K562 (cell line): ENCODE data around the gene RNASE8. TPM values are rescaled to one million over a fixed set of nuclear protein-coding genes. Genes with fewer than 3 reads are reported as not detected.

Experiments used
- DLX4 ChIP-seq: fragments of 250-450 bp; sonication (Bioruptor Pico); IDR thresholded peaks from 2 replicates; pipeline ENCODE4 v1.6.1; 2021; ENCODE audit warnings: mild to moderate bottlenecking
- NFIC ChIP-seq: fragments of 450-650 bp; IDR thresholded peaks from 2 replicates; pipeline ENCODE4 v1.6.1; 2017; ENCODE audit warnings: mild to moderate bottlenecking, inconsistent platforms
- REST ChIP-seq, 2 experiments: fragments of 450-650 bp; formaldehyde crosslinking in 1 of 2; IDR thresholded peaks; 2 replicates each; pipeline versions ENCODE4 v1.4.0 to v1.6.1; 2014 to 2020; ENCODE audit warnings: mild to moderate bottlenecking in 2 of 2, borderline replicate concordance in 1 of 2, low read depth in 1 of 2
- SIX5 ChIP-seq, 2 experiments: IDR thresholded peaks; 2 replicates each; pipeline ENCODE4 v1.6.1; 2011; ENCODE audit warnings: low read length in 2 of 2, borderline replicate concordance in 1 of 2, low read depth in 1 of 2, mild to moderate bottlenecking in 1 of 2, moderate library complexity in 1 of 2; ENCODE audit not compliant: insufficient read depth in 1 of 2
- ZNF668 ChIP-seq: fragments of 250-450 bp; sonication (Bioruptor Pico); IDR thresholded peaks from 2 replicates; pipeline ENCODE4 v1.8.0; 2022; ENCODE audit warnings: mild to moderate bottlenecking, inconsistent platforms
- polyA plus RNA-seq, 8 experiments: library from polyadenylated mRNA; depleted of rRNA in 4 of 8; stranded (reverse) in 5 of 8; unstranded in 3 of 8; fragments of >200 nt; fragmentation: Nextera tagmentation in 2 of 8; fragmentation: Illumina TruSeq in 1 of 8; extraction: Ambion mirVana in 2 of 8; extraction: Trizol in 1 of 8; gene quantifications; 2 replicates each; pipeline versions ENCODE4 v1.2.1 to v1.2.3, GENCODE V29; 2011 to 2014; ENCODE audit warnings: inconsistent platforms in 1 of 8, missing spikeins in 1 of 8
- total RNA-seq, 7 experiments: library from RNA; depleted of rRNA in 6 of 7; stranded (reverse); fragments of >200 nt in 6 of 7; fragmentation: Illumina TruSeq in 2 of 7; extraction: Trizol in 2 of 7; gene quantifications; 2 replicates each; pipeline versions ENCODE4 v1.2.1 to v1.2.3, GENCODE V29; 2011 to 2021; ENCODE audit warnings: low replicate concordance in 1 of 7
- TF ChIP-seq, protein P1 (sequence below): IDR thresholded peaks from 3 replicates; pipeline ENCODE4 v1.6.1; 2011; ENCODE audit warnings: borderline replicate concordance, mild to moderate bottlenecking, moderate library complexity; ENCODE audit not compliant: insufficient read length; ENCODE audit errors: extremely low read depth
- TF ChIP-seq, protein P2 (sequence below): sonication (generic); formaldehyde crosslinking; IDR thresholded peaks from 2 replicates; pipeline ENCODE4 v1.8.0; 2022; ENCODE audit warnings: mild to moderate bottlenecking, low read depth, missing genetic modification reagents
- TF ChIP-seq, protein P3 (sequence below): fragments of 200-800 bp; sonication (Bioruptor generic); IDR thresholded peaks from 2 replicates; pipeline ENCODE4 v1.6.1; 2017; ENCODE audit warnings: missing genetic modification characterization, missing compliant biosample characterization

The RNASE8 gene
- total and polyA plus RNA-seq, 9 of the 15 experiments (the other 6 are each of a cell fraction or from before 2014, with no cell fraction given), result not detected

GRCh38 chr14:21024585-21025370, 32.8 kb upstream of the RNASE8 start, which contains the start of gene NDRG2 (continued):
- TF ChIP-seq REST (IDR thresholded peaks at IDR 0.05; ENCODE audit: borderline replicate concordance) (no peak), REST (CRISPR knock-in tag; IDR thresholded peaks at IDR 0.05; ENCODE audit: low read depth) (peak; percentile 68; the same call in 1 of the 2 replicates), SIX5 (IDR thresholded peaks at IDR 0.05; ENCODE audit: borderline replicate concordance in 1 of 2, insufficient read depth in 1 of 2, low read depth in 1 of 2, low read length in 2 of 2) (no peak), ZNF668 (CRISPR knock-in tag) (no peak), NFIC (peak; percentile 20; the same call in 1 of the 2 replicates), DLX4 (no peak)
- TF ChIP-seq, protein P1, sequence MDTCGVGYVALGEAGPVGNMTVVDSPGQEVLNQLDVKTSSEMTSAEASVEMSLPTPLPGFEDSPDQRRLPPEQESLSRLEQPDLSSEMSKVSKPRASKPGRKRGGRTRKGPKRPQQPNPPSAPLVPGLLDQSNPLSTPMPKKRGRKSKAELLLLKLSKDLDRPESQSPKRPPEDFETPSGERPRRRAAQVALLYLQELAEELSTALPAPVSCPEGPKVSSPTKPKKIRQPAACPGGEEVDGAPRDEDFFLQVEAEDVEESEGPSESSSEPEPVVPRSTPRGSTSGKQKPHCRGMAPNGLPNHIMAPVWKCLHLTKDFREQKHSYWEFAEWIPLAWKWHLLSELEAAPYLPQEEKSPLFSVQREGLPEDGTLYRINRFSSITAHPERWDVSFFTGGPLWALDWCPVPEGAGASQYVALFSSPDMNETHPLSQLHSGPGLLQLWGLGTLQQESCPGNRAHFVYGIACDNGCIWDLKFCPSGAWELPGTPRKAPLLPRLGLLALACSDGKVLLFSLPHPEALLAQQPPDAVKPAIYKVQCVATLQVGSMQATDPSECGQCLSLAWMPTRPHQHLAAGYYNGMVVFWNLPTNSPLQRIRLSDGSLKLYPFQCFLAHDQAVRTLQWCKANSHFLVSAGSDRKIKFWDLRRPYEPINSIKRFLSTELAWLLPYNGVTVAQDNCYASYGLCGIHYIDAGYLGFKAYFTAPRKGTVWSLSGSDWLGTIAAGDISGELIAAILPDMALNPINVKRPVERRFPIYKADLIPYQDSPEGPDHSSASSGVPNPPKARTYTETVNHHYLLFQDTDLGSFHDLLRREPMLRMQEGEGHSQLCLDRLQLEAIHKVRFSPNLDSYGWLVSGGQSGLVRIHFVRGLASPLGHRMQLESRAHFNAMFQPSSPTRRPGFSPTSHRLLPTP, result no peak
- TF ChIP-seq, protein P2, sequence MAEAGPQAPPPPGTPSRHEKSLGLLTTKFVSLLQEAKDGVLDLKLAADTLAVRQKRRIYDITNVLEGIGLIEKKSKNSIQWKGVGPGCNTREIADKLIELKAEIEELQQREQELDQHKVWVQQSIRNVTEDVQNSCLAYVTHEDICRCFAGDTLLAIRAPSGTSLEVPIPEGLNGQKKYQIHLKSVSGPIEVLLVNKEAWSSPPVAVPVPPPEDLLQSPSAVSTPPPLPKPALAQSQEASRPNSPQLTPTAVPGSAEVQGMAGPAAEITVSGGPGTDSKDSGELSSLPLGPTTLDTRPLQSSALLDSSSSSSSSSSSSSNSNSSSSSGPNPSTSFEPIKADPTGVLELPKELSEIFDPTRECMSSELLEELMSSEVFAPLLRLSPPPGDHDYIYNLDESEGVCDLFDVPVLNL (CRISPR knock-in tag), result no peak
- TF ChIP-seq, protein P3, sequence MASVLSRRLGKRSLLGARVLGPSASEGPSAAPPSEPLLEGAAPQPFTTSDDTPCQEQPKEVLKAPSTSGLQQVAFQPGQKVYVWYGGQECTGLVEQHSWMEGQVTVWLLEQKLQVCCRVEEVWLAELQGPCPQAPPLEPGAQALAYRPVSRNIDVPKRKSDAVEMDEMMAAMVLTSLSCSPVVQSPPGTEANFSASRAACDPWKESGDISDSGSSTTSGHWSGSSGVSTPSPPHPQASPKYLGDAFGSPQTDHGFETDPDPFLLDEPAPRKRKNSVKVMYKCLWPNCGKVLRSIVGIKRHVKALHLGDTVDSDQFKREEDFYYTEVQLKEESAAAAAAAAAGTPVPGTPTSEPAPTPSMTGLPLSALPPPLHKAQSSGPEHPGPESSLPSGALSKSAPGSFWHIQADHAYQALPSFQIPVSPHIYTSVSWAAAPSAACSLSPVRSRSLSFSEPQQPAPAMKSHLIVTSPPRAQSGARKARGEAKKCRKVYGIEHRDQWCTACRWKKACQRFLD (CRISPR knock-in tag), result no peak
